Omental fat pad (tissue), 4 donors: ENCODE data around the gene FLOT2. TPM values are rescaled to one million over a fixed set of nuclear protein-coding genes. Genes with fewer than 3 reads are reported as not detected.
"Not testable (repeated sequence)": the region's sequence is repeated elsewhere in the genome, so short reads cannot be mapped to it uniquely, and the experiment has no call there.

Source experiments
- ATAC-seq: fragments of 150-250 bp; one replicate; pipeline ENCODE4 v1.9.1; 2016; ENCODE audit warnings: mild to moderate bottlenecking, moderate library complexity; ENCODE audit not compliant: low FRiP score
- DNase-seq: peaks from one replicate; pipeline ENCODE4 v3.0.0-alpha.2; 2019; ENCODE audit warnings: low spot score
- CTCF ChIP-seq, 3 donors: fragments of 450-650 bp; IDR thresholded peaks; one replicate each; pipeline ENCODE4 v1.5.1; 2016 to 2017; ENCODE audit warnings: antibody characterized with exemption in 3 of 3, mild to moderate bottlenecking in 3 of 3, moderate library complexity in 2 of 3
- total RNA-seq, 4 donors: library from RNA; depleted of rRNA; stranded (reverse); fragments of >200 nt; gene quantifications; one replicate each; pipeline ENCODE4 v1.1.0, GENCODE V29; 2016

The FLOT2 gene
- total RNA-seq, 4 donors from 2014 or later, result 51.1 to 95.0 (median 68.3) TPM

GRCh38 chr17:28854457-28855335, 42.8 kb downstream of the FLOT2 start, which contains the start of gene ERAL1:
Gene ERAL1 (plus strand): TSS chr17:28855016. CDS start chr17:28855035, 19 bp downstream.
- TF ChIP-seq CTCF (IDR thresholded peaks at IDR 0.05), result no peak
- peak; percentile 97 for ATAC-seq
- DNase-seq, result peak; percentile 59

- DNase-seq, result no peak
- ATAC-seq, result no peak
- no peak for TF ChIP-seq CTCF (IDR thresholded peaks at IDR 0.05)
Observed at GRCh38 chr17:28853295-28853694, 44.2 kb downstream of the FLOT2 start.

- no peak for DNase-seq
- no peak for ATAC-seq
- TF ChIP-seq CTCF (IDR thresholded peaks at IDR 0.05), result no peak
Observed at GRCh38 chr17:28849281-28849680, 48.3 kb downstream of the FLOT2 start.

- ATAC-seq, DNase-seq: not testable (repeated sequence)
Observed at GRCh38 chr17:28848667-28849066, 48.9 kb downstream of the FLOT2 start.

DNA sequence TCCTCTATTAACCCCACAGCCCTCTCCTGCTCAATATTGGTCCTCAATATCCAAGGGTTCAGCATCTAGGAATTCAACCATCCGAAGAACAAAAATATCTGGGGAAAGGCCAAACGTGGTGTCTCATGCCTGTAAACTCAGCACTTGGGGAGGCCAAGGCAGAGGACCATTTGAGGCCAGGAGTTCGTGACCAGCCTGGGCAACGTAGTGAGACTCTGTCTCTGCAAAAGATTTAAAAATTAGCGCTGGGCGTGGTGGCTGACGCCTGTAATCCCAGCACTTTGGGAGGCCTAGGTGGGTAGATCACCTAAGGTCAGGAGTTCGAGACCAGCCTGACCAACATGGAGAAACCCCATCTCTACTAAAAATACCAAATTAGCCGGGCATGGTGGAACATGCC, 50.8 kb downstream of the FLOT2 start:
- ATAC-seq, DNase-seq: not testable (repeated sequence)

- no peak for DNase-seq
- ATAC-seq, result no peak
- no peak for TF ChIP-seq CTCF (IDR thresholded peaks at IDR 0.05)
Observed at GRCh38 chr17:28846231-28846630, 51.3 kb downstream of the FLOT2 start.

GRCh38 chr17:28843816-28844148, 53.8 kb downstream of the FLOT2 start:
- TF ChIP-seq CTCF (IDR thresholded peaks at IDR 0.05), result no peak
- no peak for ATAC-seq
- DNase-seq, result no peak

DNA sequence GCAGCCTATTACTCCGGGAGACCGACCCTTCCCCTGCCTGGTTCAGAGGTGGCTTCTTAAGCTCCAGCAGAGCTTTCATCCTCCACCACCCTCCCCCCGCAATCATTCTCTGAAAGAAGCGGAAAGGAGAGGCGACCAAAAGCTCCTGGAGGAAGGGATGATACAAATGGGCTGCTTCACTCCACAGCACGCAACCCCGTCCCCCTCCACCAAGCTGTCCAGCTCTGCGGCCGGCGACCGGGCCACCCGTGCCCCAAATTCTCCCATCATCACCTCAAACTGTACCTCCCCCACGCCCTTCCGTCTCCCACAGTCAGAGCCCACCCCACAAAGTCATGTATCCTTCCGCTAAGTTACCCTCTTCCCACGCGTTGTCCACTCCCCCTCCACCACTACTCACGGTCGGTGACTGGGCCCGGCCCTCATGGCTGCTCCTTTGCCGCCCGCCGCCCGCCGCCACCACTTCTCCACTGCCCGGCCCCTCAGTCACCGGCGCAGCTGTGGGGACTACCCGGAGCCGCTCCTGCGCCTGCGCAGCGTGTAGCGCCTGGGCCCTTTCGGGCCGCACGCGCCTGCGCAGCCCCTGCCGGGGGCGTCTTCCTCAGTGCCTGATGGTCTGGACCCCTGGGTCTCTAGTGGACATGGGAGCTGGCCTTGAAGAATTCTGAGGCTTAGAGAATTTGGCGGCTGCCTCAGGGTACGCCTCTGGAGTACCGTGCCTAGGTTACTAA, 55.1 kb downstream of the FLOT2 start, which contains the start of gene FAM222B:
TSS of gene FAM222B (minus strand) at position 509 of the 731 bp plus-strand sequence. CDS start 76,123 bp downstream, outside the sequence.
- ATAC-seq, result peak; percentile 96
- TF ChIP-seq CTCF (IDR thresholded peaks at IDR 0.05), result no peak
- peak; percentile 51 for DNase-seq
